ENCODE data around the gene TRAM2. TPM values are rescaled to one million over a fixed set of nuclear protein-coding genes. Genes with fewer than 3 reads are reported as not detected.

The TRAM2 gene
- total and polyA plus RNA-seq, 2 donors (not counting 3 experiments of a cell fraction or from before 2014, with no cell fraction given): 85.7 to 98.6 TPM

DNA sequence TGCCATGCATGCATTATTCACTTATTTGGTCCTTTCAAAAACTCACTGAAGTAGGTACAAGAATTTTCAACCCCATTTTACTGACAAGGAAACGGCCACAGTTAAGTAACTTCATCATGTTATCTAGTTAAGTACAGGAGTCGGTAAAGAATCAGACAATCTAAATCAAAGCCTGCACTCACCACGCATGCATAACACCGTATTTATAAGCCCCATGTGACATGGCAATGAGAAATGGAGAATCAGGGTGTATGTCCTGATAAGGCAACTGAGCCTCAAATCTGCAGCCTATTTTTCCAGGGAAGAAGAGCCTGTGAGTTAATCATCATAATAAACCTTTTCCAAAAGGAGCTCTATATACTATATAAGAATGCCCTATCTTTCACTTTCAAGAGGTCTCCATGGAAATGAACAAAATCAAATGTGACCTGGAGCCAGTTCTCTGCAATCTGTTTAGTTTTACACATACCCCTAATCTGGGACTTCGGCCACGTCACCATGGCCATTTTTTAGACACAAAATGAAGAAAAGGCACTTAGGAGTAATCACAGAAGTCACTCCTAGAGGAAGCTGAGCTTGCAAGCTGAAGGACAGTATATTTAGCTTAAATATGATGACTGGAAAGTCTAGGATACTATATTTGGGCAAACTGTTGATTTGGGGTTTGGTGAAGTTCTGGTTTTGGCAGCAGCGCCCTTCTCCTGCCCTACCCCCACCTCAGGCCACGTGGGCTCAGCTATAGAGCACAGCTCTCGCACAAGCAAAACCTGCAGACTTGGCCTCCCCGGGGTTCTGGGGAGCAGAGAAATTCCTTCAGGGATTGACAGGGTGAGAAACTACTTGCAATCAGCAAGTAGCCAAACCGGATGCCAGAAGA is 19.2 kb downstream of the TRAM2 start:
- dilution Hi-C loops (cut with MboI; ENCODE audit: extremely low pct_ligation_motif_present, low sequenced_read_pairs) (no loop called here), intact Hi-C loops (cut with micrococcal nuclease) (no loop called here)
- ChIA-PET POLR2A (no interaction called here), CTCF (interaction anchor here (1.0 kb wide), 1 partner anchor 35 kb away, joined by 3 read pairs; no protein-coding TSS in a partner anchor)
- Histone ChIP-seq H4K20me1 (replicated peaks; ENCODE audit: control insufficient read depth, extremely low read depth, insufficient read depth, low read length) (no peaks in the 10 kb centered on the region), H3K9me3 (replicated peaks; ENCODE audit: control insufficient read depth, insufficient read depth, low read length) (no peaks in the 10 kb centered on the region), H3K4me2 (ENCODE audit: insufficient read depth, low read length) (no peak overlapping the region), H3K4me3 (replicated peaks in 1 of 3; ENCODE audit: insufficient read depth in 1 of 3, low read depth in 1 of 3, low read length in 3 of 3) (no peak overlapping the region), H3K79me2 (ENCODE audit: control insufficient read depth, insufficient read depth, low read length) (peaks cover 96% of the 10 kb centered on the region), H3K9ac (replicated peaks; ENCODE audit: extremely low read depth, insufficient read depth, low read length) (no peak overlapping the region), H2AFZ (ENCODE audit: low read depth, low read length) (no peak overlapping the region), H3K9me1 (replicated peaks; ENCODE audit: control insufficient read depth, extremely low read depth, insufficient read depth, low read length) (no peaks in the 10 kb centered on the region), H3K27me3 (ENCODE audit: control insufficient read depth in 2 of 2, insufficient read depth in 2 of 2, low read length in 2 of 2) (no peaks in the 10 kb centered on the region), H3K27ac (ENCODE audit: insufficient read depth, low read depth, low read length) (no peak overlapping the region), H3K4me1 (ENCODE audit: control insufficient read depth, extremely low read depth, insufficient read depth, low read length) (peaks cover 24% of the 10 kb centered on the region), H3K36me3 (ENCODE audit: control insufficient read depth in 2 of 2, extremely low read depth in 1 of 2, insufficient read depth in 2 of 2, low read length in 2 of 2) (no peaks in the 10 kb centered on the region)
- DNase-seq (ENCODE audit: low read depth, low spot score): no peak
- no TSS peak for BruUV-seq (replicated peaks)
- no peak for FAIRE-seq
- TF ChIP-seq GATA2 (IDR thresholded peaks at IDR 0.05; ENCODE audit: insufficient read depth, insufficient read length, low read depth, low read length): no peak
- TF ChIP-seq, protein P1, sequence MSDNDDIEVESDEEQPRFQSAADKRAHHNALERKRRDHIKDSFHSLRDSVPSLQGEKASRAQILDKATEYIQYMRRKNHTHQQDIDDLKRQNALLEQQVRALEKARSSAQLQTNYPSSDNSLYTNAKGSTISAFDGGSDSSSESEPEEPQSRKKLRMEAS (IDR thresholded peaks at IDR 0.05; ENCODE audit: insufficient read depth, insufficient read length): no peak
- no peak for TF ChIP-seq POLR2A (IDR thresholded peaks at IDR 0.05; ENCODE audit: low read depth, low read length)
- TF ChIP-seq FOS (IDR thresholded peaks at IDR 0.05; ENCODE audit: borderline replicate concordance, insufficient read depth, low read length): no peak

DNA sequence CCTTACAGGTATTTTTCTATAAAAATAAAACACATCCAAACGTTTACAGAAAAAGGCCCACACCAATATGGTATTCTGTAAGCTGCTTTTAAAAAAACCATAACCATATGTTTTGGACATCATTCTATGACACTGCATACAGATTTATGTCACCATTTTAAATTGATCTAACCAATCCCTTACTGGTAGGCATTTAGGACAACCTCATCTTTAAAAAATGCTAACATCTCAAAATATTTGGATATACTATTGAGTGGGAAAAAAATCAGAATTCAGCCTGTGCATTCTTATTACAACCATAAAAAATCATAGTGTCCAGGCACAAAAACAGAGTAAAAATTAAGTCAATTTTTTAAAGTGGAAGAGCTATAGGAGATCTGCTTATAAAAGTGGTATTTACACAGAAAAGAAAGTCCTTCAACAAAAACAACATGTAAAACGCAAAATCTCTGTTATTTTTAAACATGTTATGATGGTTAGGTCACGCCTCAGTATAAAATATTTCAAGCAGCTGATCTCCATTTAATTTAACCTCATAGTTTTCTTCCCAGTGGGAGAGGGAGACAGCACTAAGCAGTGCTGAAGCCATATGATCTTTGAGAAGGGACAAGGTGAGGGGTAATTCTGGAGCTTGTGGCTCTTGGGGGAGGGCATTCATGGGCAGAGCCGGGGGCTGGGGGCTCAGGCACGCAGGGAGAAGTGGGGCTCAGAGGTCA is 21.2 kb downstream of the TRAM2 start:
- POLR2A ChIA-PET: no interaction called here
- H3K9me3 ChIP-seq (replicated peaks; ENCODE audit: control insufficient read depth, insufficient read depth, low read length): no peaks in the 10 kb centered on the region

More for the DNA sequence above, 21.2 kb downstream of the TRAM2 start:
- Histone ChIP-seq H3K9ac (replicated peaks; ENCODE audit: extremely low read depth, insufficient read depth, low read length) (no peak overlapping the region), H3K27ac (ENCODE audit: insufficient read depth, low read depth, low read length) (no peak overlapping the region), H3K4me2 (ENCODE audit: insufficient read depth, low read length) (no peak overlapping the region), H3K4me1 (ENCODE audit: control insufficient read depth, extremely low read depth, insufficient read depth, low read length) (peaks cover 39% of the 10 kb centered on the region), H3K36me3 (ENCODE audit: control insufficient read depth in 2 of 2, extremely low read depth in 1 of 2, insufficient read depth in 2 of 2, low read length in 2 of 2) (no peaks in the 10 kb centered on the region), H3K79me2 (ENCODE audit: control insufficient read depth, insufficient read depth, low read length) (peaks cover 89% of the 10 kb centered on the region), H2AFZ (ENCODE audit: low read depth, low read length) (no peak overlapping the region), H3K4me3 (replicated peaks in 1 of 3; ENCODE audit: insufficient read depth in 1 of 3, low read depth in 1 of 3, low read length in 3 of 3) (no peak overlapping the region), H3K9me1 (replicated peaks; ENCODE audit: control insufficient read depth, extremely low read depth, insufficient read depth, low read length) (no peaks in the 10 kb centered on the region), H4K20me1 (replicated peaks; ENCODE audit: control insufficient read depth, extremely low read depth, insufficient read depth, low read length) (no peaks in the 10 kb centered on the region), H3K27me3 (ENCODE audit: control insufficient read depth in 2 of 2, insufficient read depth in 2 of 2, low read length in 2 of 2) (no peaks in the 10 kb centered on the region)
- dilution Hi-C loops (cut with MboI; ENCODE audit: extremely low pct_ligation_motif_present, low sequenced_read_pairs) (no loop called here), intact Hi-C loops (cut with micrococcal nuclease) (no loop called here)
- CTCF ChIA-PET: interaction anchor here (1.3 to 1.7 kb wide), 2 partner anchors 21 to 148 kb away, joined by 5 to 6 read pairs; partner anchors contain the start of gene TRAM2
- FAIRE-seq (no peak), DNase-seq (ENCODE audit: low read depth, low spot score) (no peak)
- TF ChIP-seq POLR2AphosphoS5 (IDR thresholded peaks at IDR 0.05; ENCODE audit: insufficient read depth, low read depth, low read length) (no peak), FOS (IDR thresholded peaks at IDR 0.05; ENCODE audit: borderline replicate concordance, insufficient read depth, low read length) (no peak), GATA2 (IDR thresholded peaks at IDR 0.05; ENCODE audit: insufficient read depth, insufficient read length, low read depth, low read length) (no peak), MYC (IDR thresholded peaks at IDR 0.05; ENCODE audit: low read depth, low read length) (no peak), EZH2 (IDR thresholded peaks at IDR 0.05; ENCODE audit: borderline replicate concordance, low read depth, low read length, severe bottlenecking) (no peak), JUN (IDR thresholded peaks at IDR 0.05; ENCODE audit: borderline replicate concordance, insufficient read depth, insufficient read length, low read depth) (no peak), POLR2A (IDR thresholded peaks at IDR 0.05; ENCODE audit: low read depth, low read length) (no peak)
- TF ChIP-seq, protein P2, sequence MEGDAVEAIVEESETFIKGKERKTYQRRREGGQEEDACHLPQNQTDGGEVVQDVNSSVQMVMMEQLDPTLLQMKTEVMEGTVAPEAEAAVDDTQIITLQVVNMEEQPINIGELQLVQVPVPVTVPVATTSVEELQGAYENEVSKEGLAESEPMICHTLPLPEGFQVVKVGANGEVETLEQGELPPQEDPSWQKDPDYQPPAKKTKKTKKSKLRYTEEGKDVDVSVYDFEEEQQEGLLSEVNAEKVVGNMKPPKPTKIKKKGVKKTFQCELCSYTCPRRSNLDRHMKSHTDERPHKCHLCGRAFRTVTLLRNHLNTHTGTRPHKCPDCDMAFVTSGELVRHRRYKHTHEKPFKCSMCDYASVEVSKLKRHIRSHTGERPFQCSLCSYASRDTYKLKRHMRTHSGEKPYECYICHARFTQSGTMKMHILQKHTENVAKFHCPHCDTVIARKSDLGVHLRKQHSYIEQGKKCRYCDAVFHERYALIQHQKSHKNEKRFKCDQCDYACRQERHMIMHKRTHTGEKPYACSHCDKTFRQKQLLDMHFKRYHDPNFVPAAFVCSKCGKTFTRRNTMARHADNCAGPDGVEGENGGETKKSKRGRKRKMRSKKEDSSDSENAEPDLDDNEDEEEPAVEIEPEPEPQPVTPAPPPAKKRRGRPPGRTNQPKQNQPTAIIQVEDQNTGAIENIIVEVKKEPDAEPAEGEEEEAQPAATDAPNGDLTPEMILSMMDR (IDR thresholded peaks at IDR 0.05; ENCODE audit: extremely low read depth in 1 of 2, insufficient read depth in 1 of 2, low read depth in 1 of 2, low read length in 2 of 2): no peak
- TF ChIP-seq, protein P1 (IDR thresholded peaks at IDR 0.05; ENCODE audit: insufficient read depth, insufficient read length): no peak
- no TSS peak for BruUV-seq (replicated peaks)

Data from endothelial cell of umbilical vein (primary cell).